Eye (tissue), 1 donor: Measurements from ENCODE around the gene MED22.
"Not testable (repeated sequence)": the region's sequence is repeated elsewhere in the genome, so short reads cannot be mapped to it uniquely, and the experiment has no call there.

Experiments
- DNase-seq: peaks from one replicate; pipeline ENCODE4 v3.0.0-alpha.2; 2015

The MED22 gene

DNA sequence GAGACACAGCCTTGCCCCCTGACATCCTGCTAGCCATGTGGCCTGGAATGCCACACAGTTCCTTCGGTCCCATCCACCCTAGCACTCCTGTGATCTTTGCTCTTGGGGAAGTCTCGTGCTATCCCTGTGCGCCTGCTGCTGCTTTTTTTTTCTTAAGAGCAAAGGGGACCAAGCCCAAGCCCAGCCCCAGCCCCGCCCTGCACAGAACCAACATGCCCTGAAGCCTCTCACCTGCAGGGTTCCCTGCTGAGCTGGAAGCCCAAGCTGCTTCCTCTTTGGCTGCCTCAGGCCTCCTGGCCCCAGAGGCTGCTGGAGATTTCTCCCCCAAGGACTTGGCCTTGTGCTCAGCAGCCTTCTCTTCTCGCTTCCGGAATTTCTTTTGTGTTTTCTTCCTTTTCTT lies 13.8 kb downstream of the MED22 start:
- DNase-seq: no peak

DNA sequence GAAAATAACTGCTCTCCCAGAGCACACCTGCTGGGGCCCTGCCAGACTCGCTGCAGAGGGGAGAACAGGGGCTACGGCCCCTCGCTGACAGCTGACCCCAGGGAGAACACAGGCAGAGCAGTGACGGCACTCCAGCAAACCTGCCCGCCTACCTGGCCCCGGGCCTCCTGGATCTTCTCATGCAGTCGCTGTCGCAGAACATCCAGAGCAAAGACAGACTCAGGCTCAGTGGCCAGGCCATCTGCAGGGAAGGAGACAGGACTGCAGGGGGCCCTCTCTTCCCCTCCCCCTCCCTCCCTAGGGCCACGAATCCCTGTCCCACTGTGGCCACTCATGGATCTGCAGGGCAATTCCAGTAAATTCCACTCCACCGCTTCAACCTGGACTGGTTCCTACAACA lies 14.4 kb downstream of the MED22 start:
- DNase-seq: no peak

DNA sequence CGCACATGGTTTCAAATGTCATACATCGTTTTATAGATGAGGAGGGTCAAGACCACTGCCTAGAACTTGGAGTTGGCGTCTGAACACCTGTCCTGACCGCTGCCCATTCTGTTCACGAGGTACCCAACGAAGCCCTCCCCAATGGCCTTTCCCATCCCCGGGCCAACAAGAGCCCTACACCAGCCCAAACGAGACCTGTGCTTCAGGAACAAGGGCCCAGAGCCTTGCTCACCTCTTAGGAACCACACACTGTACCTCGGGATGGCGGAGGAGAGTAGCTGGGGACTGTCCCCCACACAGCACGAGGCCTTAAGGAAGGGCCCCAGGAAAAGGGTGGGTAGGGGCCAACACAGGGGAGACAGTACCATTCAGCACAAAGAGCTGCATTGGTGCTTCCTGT lies 14.9 kb downstream of the MED22 start:
- DNase-seq: no peak

DNA sequence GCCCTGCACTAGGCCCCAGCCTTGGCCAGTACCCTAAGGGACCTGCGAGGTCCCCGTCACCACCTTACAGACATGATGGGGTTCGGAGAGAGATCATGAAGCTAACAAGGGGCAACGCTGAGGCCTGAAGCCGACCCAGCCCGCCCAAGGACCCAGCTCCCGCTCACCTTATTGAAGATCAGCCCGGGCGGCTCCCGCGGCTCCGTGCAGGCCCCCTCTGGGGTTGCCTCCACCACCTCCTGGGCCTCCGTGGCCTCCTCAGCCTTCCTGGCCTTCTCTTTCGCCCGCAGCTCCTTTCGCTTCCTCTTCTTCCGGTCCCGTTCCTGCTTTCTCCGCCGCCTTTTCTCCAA lies 15.6 kb downstream of the MED22 start:
- no peak for DNase-seq

DNA sequence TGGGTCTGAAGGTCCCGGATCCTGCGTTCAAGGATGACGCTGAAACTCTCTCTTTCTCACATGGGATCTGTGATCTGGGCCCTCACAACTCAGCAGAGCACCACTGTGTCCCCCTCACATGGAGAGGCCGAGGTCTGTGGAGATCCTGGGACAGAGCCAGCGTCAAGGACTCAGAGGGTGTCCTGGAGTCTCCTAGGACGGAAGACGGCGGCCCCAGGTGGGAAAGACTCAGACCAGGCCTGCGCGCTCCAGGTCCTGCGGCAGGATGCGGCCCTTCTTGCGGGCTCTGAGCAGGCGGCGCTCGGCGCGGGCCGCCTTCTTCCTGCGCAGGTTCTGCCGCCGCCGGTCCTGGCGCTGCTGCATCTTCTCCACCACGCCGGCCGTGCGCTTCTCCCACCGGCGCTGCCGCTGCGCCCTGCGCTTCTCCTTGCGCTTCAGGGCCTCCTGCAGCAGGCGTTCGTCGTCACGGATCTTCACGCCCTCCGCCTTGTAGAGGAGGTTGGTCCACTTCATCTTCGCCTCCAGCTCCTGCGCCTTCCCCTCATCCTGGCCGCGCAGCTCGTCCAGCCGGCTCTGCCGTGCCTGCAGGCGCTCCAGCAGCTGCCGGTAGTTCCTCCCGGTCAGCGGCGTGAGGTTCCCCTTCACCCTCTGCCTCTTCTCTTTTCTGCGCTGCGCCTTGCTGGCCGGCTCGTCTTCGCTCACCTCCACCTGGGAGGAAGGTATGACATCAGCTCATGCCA lies 16.1 kb downstream of the MED22 start:
- DNase-seq: no peak

DNA sequence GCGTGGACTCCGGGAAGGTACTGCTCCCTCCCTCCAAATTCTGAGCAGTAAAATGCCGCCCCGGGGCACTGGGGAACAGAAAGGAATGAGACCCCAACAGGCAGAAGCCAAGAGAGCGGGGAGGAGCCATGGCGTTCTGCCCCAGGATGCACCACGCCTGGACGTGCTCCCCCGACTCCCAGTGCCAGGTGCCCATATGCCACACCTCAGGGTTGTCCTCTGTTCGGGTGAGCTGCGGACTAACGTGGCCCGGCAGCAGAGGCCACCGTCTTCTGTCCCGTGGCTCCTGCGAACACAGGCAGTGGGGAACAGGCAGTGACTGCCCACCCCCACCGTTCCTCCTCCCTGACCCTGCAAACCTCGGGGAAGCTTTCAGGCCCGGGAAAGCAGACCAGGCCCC lies 16.7 kb downstream of the MED22 start:
- DNase-seq: no peak

DNA sequence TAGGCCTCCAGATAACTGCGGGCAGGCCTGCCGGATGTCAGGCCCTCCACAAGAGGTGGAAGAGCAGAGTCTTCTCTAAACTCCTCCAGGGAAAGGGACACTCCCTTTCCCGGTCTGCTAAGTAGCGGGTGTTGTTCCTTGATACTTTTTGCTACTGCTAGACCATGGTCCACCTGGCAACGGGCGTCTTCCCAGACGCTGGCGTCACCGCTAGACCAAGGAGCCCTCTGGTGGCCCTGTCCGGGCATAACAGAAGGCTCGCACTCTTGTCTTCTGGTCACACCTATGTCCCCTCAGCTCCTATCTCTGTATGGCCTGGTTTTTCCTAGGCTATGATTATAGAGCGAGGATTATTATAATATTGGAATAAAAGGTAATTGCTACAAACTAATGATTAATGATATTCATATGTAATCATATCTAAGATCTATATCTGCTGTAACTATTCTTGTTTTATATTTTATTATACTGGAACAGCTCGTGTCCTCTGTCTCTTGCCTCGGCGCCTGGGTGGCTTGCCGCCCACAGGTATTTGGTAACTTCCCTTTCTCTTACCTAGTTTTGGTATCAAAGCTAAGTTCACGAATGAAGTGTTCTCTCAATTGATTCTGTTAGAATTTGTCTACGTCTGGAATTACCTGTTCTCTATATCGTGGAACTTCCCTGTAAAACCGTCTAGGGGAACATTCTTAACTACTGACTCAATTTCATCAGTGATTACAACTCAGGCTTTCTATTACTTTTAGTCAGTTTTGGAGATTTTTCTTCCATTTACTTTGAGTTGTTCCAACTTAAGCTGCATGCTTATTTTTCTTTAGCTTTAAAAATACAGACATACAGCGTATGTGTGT lies 18.4 kb downstream of the MED22 start:
- DNase-seq: not testable (repeated sequence)

DNA sequence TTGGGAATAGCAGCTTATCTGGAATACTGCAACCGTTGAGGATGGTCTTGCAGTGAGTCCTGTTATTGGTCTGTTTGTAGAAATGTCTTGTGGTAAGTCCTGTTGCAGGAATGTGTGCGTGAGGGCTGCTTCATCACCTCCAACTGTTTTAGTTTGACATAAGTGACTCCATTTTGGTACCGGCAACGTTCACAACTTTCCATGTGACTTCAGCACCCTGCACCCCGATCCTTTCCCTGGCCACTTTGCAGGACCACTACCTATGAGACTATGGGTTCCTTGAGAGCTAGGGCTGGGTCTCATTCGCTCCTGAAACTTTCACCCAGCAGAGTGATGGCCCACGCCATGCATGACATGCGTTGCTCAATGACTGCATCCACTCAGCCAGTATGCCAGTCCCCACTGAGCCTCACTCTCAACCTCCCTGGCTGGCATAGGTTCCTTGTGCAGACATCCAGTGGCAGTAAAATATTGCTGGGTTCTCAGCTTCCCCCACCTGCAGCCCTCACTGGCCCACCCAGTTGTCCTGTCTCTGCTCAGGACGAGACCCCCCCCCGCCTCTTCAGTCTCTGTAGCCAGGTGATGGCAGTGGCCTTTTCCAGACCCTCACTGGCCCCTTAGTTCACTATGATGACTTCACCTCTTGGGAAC lies 20.0 kb downstream of the MED22 start:
- no peak for DNase-seq

DNA sequence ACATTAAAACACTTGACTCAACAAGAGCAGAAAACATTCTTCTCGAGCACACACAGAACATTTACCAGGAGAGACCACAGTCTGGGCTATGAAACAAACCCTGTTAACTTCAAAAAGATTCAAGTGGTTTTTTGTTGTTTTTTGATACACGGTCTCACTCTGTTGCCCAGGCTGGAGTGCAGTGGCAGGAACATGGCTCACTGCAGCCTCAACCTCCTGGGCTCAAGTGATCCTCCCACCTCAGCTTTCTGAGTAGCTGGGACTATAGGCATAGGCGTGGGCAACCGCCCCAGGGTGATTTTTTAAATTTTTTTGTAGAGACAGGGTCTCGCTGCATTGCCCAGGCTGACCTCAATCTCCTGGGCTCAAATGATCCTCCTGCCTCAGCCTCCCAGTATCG lies 20.9 kb downstream of the MED22 start:
- DNase-seq: not testable (repeated sequence)

DNA sequence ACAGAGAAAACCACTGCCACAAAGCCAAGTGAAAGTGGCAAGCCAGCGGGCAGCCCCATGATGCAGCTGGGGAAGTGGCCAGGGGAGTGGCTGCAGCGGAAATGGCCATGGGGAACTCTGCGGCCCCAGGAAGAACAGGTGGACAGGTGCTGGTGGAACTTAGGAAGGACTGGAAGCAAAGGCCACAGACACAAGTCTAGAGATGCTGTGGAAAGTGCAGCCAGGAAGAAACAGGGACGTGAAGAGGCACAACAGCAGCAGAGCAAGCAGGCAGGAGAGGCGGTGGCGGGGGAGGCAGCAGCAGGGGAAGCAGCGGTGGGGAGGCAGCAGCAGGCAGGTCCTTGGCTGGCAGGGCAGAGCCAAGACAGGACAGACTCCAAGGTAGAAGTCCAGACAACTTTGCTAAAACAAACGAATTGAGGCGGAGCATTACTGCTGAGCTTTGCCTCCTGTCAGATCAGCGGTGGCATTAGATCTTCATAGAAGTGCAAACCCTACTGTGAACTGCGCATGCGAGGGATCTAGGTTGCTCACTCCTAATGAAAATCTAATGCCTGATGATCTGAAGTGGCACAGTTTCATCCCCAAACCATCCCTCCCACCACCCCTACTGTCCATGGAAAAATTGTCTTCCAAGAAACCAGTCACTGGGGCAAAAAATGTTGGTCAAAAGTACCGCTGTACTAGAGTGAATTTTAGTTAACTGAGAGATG lies 23.8 kb downstream of the MED22 start:
- DNase-seq: no peak

DNA sequence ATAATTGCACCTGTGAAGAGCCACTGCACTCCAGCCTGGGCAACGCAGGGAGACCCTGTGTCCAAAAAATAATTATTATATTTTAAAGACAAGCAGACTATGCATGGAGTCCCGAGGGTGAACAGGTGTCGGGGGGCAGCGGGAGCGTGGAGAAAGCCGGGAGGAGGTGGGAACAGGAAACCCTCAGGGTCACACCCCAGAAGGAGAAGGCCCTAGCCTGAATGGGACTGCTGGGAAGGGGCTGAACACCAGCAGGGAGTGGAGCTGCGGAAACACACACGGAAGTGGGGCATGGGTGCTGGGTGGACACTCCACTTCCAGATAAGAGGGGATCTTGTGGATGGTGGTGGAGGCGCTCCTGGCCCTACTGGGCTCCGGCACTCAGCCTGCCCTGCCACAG lies 24.7 kb downstream of the MED22 start:
- DNase-seq: no peak

DNA sequence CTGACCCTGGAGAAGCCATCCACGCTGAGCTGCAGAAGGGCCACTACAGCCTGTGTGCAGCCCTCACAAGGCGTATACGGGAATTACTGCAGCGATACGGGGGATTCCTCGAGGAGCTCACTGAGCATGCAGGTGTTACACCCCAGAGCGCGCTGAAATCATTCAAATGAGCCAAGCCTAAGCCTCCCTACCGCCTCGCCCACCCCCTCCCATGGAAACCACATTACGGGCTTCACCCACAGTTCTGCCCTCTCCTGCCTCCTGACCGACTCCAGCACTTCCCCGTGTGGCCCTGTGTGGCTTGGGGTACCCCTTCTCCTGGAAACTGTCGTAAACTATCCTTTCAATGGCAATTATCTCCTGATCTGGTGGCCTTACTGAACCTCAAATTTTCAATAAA lies 25.2 kb downstream of the MED22 start:
- no peak for DNase-seq

DNA sequence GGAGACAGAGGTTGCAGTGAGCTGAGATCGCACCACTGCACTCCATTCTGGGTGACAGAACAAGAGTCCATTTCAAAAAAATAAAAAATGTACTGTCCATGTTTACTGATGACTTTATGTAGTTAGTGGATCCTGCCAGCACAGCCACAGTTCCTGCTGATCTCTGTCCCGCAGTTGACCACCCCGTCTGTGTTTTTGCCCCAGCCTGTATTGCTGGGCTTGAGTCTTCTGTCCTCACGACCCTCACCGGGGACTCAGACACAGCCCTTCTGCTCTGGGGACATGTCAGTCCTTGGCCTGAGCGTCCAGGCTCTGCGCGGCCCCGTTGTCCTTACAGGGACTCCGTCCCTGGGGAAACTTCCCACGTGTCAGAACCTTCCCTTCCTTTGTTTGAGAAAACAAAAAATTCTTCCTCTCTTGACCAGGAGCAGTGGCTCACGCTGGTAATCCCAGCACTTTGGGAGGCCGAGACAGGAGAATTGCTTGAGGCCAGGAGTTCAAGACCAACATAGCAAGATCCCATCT lies 26.5 kb downstream of the MED22 start:
- no peak for DNase-seq

DNA sequence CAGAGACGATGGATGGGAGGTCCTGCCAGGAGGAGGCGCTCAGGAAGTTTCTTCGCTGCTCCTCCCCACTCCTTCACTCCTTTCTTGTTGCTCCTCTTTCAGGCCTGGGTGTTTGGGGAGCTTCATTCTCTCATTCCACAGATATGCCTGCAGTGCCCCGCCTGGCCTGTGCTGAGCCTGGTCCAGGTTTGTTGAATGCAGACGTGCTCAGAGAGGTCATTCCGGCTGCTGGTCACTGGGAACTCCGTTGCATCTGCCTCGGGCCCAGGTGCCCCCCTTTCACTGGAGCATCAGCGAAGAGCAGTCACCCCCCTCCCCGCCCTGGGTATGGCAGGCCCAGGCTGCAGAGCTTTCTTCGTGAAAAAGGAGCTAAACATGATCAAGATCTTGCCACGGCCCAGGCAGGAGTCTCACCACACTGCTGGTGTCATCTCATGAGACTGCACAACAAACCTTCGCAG lies 27.5 kb downstream of the MED22 start:
- no peak for DNase-seq

DNA sequence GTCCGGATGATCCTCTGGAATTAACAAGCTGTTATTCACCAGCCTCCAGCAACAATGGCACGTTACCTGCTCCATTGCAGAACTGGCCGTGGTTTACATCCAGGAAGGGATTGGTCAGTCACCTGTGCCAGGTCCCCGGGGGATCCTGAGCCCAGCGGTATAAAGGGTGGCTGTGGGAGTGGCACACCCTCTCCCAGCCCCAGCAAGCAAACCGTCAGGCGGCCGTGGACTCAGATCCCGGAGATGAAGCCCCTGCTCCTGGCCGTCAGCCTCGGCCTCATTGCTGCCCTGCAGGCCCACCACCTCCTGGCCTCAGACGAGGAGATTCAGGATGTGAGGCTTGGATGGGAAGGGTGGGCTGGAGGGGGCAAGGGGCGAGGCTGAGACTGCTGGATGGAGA lies 30.4 kb downstream of the MED22 start:
- DNase-seq: not testable (repeated sequence)

DNA sequence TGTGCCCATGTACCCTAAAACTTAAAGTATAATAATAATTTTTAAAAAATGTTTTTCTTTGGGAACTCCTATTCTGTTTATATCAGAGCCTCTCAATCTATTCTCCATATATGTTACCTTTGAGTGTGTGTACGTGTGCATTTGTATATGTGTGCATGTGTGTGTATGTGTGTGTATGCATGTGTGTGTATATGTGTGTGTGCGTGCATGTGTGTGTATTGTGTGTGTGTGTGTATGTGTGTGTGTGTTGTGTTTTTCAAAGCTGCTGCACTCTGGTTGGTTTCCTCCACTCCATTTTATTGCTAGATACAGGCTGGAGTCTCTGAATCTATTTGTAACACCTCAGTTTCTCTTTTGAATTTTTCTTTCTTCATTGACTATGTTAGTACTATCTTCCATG lies 31.9 kb downstream of the MED22 start:
- no peak for DNase-seq

DNA sequence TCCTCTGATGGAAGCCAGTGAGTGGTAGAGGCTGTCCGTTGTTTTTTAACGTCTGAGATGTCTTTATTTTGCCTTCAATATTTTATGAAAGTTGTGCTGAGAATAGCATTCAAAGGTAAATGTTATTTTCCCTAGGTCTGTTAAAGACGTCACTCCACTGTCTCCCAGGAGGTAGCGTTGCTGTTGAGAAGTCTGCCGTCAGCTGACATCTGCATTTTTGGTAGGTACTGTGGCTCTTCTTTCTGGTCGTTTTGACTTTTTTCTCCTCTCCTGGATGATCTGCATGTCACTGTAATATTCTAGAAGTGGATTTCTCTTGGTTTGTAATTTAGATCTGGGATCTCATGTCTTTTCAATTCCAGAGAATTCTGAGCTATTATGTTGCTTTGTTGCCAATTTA lies 38.3 kb downstream of the MED22 start:
- no peak for DNase-seq

DNA sequence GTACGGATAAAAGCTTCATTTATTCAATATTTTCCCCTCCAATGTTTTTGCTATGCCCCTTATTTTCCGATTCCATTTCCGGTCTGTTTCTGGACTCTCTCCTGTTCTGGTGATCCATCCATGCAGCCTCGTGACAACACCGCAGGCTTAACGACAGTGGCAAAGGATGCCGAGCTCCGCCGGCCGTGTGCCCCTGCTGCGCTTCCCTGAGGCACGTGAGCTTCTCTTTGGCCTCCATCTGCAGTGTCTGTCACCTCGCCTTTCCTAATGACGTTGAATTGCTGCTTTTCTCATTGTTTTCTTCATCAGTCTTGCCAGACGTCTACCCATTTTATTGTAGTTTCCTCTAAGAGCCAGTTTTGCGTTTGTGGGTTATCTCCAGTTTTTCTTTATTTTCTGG lies 40.6 kb downstream of the MED22 start:
- no peak for DNase-seq

DNA sequence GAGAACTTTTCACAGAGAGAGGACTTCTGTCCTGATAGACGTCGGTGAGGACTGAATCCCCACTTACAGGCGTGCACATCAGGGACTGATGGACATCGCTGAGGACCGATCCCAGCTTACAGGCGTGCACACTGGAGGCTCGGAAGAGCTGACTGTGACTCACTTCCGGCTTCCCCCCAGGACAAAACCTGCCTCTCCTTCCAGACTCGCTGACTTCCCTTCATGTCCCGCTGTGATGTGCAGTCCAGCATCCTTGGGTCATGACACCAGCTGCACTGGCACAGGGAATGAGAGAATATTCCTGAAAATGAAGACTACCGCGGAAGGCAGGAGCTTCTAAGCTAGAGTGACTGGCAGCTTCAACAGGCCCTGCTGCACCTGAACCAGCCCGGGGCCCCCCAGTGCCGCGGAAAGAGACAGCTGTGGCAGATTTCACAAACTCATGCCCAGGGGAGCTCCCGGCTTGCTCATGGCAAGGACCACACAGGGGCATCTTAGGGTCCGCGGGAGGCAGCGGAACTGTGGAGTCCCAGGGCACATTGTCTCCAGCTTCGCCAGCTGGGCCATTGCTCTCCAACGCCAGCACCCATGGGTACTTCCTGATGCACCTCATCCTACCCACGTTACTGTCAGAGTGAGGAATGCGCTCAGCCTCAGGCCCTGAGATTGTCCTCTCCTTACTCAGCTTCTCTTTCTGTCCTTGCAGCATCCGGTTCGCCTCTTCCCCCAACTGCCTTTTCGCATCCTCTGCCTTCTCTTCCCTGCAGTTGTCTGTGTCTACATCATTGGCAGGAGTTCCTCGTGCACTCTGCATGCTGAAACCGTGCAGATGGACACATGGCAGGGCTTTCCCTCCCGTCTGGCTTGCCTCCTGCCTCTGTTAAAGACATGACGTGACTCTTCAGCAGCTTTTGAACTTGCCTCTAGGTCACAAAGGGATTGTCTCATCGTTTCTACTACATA lies 41.4 kb downstream of the MED22 start:
- DNase-seq: no peak

DNA sequence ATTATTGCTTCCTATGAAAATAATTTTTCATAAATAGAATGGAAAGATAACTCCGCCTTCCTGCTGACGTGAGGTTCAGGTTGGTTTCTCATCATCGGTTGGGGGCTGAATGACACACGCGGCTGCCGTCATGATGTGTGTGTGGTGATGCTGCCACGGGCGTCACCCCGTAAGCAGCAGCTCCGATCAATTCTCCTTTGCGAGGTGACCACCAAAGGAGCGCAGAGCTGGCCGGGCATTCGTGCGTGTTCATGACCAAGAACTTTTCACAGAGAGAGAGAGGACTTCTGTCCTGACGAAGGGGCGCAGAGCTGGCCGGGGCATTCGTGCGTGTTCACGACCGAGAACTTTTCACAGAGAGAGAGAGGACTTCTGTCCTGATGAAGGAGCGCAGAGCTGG lies 42.2 kb downstream of the MED22 start:
- no peak for DNase-seq

DNA sequence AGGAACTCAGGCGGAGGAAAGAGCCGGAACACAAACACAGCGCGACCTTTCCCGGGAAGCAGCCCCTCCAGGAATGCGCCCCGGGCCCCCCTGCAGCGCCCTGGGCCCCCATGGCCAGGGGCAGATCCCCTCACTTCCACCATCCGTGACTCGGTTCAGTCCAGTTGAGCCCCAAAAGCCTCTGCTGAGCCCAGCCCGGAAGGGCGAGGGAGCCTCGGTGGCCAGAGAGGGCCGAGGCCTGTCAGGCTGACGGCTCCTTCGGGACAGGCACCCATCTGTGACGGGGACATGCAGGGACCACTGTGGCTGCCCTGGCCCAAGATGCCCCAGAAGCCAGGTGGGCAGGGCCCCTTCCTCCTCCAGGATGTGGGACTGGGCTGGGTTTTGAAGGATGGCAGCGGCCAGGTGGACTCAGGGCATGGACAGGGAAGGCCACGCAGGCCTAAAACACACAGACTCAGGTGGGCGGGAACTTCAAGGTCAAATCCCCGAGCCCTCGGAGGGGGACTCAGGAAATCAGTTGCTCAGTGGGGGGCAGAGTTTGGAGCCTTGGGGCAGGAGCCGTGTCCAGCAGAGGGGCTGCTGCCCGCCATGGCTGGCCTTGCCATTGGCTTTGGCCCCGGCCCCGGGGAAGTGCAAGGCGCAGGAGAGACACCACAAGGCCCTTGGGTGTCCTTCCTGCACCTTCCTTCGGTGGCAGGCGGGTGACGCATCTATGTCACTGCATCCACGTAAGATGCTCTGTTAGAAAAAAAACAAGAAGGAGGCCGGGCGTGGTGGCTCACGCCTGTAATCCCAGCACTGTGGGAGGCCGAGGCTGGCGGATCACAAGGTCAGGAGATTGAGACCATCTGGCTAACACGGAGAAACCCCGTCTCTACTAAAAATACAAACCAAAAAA lies 43.2 kb downstream of the MED22 start:
- DNase-seq: no peak
